Measurements from ENCODE around the gene GNG8.
A peak's percentile ranks its signal among the peaks of the same experiment; 100 is the strongest.

The GNG8 gene

GRCh38 chr19:46618670-46619231, 17.3 kb downstream of the GNG8 start:
- POLR2A ChIA-PET = interaction anchor here (1.7 kb wide), 1 partner anchor 18 kb away, joined by 5 read pairs; the partner anchor contains the start of gene CALM3

GRCh38 chr19:46617601-46618000, 18.4 kb downstream of the GNG8 start:
- H3K4me3 ChIP-seq (ENCODE audit: low read depth, low read length) = no peak overlapping the region
- H3K9me3 ChIP-seq (ENCODE audit: control insufficient read depth, insufficient read depth, low read depth, low read length) = no peaks in the 10 kb centered on the region
- no peaks in the 10 kb centered on the region for H3K4me1 ChIP-seq (ENCODE audit: control insufficient read depth, insufficient read depth, low read length)
- CTCF ChIA-PET = interaction anchor here (0.7 to 14.6 kb wide), 25 partner anchors 8 to 715 kb away, joined by 3 to 327 read pairs (median 4); partner anchors contain the start of genes CALM3, DACT3 and MYPOP
- no peak overlapping the region for H3K27ac ChIP-seq (ENCODE audit: extremely low read depth, low read depth, low read length)
- POLR2A ChIA-PET = interaction anchor here (0.5 to 1.7 kb wide), 5 partner anchors 12 to 220 kb away, joined by 3 to 10 read pairs (median 4); partner anchors contain the start of genes CALM3 and DACT3
- TF ChIP-seq ZNF221 (tag by site-specific recombination; IDR thresholded peaks at IDR 0.05; ENCODE audit: borderline replicate concordance) (no peak), ZNF623 (tag by site-specific recombination; IDR thresholded peaks at IDR 0.05) (no peak), BCL6B (tag by site-specific recombination; IDR thresholded peaks at IDR 0.05) (no peak), ZNF292 (tag by site-specific recombination; IDR thresholded peaks at IDR 0.05; ENCODE audit: borderline replicate concordance, low read depth) (no peak), INSM2 (tag by site-specific recombination; IDR thresholded peaks at IDR 0.05) (no peak), SCRT2 (tag by site-specific recombination; IDR thresholded peaks at IDR 0.05) (peak; percentile 41; the same call in 1 of the 2 replicates), TCF7L2 (IDR thresholded peaks at IDR 0.05; ENCODE audit: borderline replicate concordance, low read depth, low read length) (no peak), ZBTB6 (tag by site-specific recombination; IDR thresholded peaks at IDR 0.05) (peak; percentile 11; the same call in 1 of the 2 replicates), BCL11B (tag by site-specific recombination; IDR thresholded peaks at IDR 0.05; ENCODE audit: low read depth) (no peak), PRDM4 (tag by site-specific recombination; IDR thresholded peaks at IDR 0.05) (no peak), WT1 (tag by site-specific recombination; IDR thresholded peaks at IDR 0.05) (no peak), ZBTB8A (tag by site-specific recombination; IDR thresholded peaks at IDR 0.05) (no peak), ZNF777 (tag by site-specific recombination; IDR thresholded peaks at IDR 0.05; ENCODE audit: borderline replicate concordance) (no peak), ZNF133 (tag by site-specific recombination; IDR thresholded peaks at IDR 0.05) (no peak), ZNF121 (tag by site-specific recombination; IDR thresholded peaks at IDR 0.05) (no peak), ZNF768 (tag by site-specific recombination; IDR thresholded peaks at IDR 0.05) (no peak)
- no peaks in the 10 kb centered on the region for H3K36me3 ChIP-seq (ENCODE audit: control insufficient read depth in 2 of 2, insufficient read depth in 1 of 2, low read length in 2 of 2)

More at GRCh38 chr19:46618670-46619231, 17.3 kb downstream of the GNG8 start:
- no peak overlapping the region for H3K27ac ChIP-seq (ENCODE audit: extremely low read depth, low read depth, low read length)
- TF ChIP-seq ZNF626 (tag by site-specific recombination; IDR thresholded peaks at IDR 0.05) (no peak), ZNF561 (tag by site-specific recombination; IDR thresholded peaks at IDR 0.05; ENCODE audit: borderline replicate concordance) (no peak), ZNF645 (tag by site-specific recombination; IDR thresholded peaks at IDR 0.05) (no peak), ZNF175 (tag by site-specific recombination; IDR thresholded peaks at IDR 0.05) (no peak), ZNF433 (tag by site-specific recombination; IDR thresholded peaks at IDR 0.05; ENCODE audit: low read depth) (no peak), ZNF202 (tag by site-specific recombination; IDR thresholded peaks at IDR 0.05; ENCODE audit: borderline replicate concordance) (no peak), ZFP69B (tag by site-specific recombination; IDR thresholded peaks at IDR 0.05) (no peak), ZNF660 (tag by site-specific recombination; IDR thresholded peaks at IDR 0.05) (peak; percentile 56; the same call in 1 of the 2 replicates)
- no peaks in the 10 kb centered on the region for H3K4me1 ChIP-seq (ENCODE audit: control insufficient read depth, insufficient read depth, low read length)
- no peaks in the 10 kb centered on the region for H3K36me3 ChIP-seq (ENCODE audit: control insufficient read depth in 2 of 2, insufficient read depth in 1 of 2, low read length in 2 of 2)
- H3K4me3 ChIP-seq (ENCODE audit: low read depth, low read length) = no peak overlapping the region
- CTCF ChIA-PET = interaction anchor here (0.5 to 14.6 kb wide), 5 partner anchors 11 to 881 kb away, joined by 5 to 327 read pairs (median 23); partner anchors contain the start of gene DACT3
- H3K9me3 ChIP-seq (ENCODE audit: control insufficient read depth, insufficient read depth, low read depth, low read length) = no peaks in the 10 kb centered on the region

Data from HEK293 (cell line).